ENCODE data around the gene LAMC3.

Gene LAMC3

GRCh38 chr9:131036071-131036470 lies 27.1 kb downstream of the LAMC3 start:
- no peak for TF ChIP-seq CTCF (IDR thresholded peaks at IDR 0.05; ENCODE audit: low read depth, low read length)
- Histone ChIP-seq H3K36me3 (no peaks in the 10 kb centered on the region), H3K4me3 (ENCODE audit: low read depth, low read length) (no peak overlapping the region), H3K27ac (no peak overlapping the region), H3K27me3 (ENCODE audit: insufficient read depth, low read depth, severe bottlenecking) (no peaks in the 10 kb centered on the region), H3K9me3 (ENCODE audit: severe bottlenecking) (no peaks in the 10 kb centered on the region)
- DNase-seq = no peak

GRCh38 chr9:131036529-131037334 lies 27.8 kb downstream of the LAMC3 start:
- DNase-seq = no peak
- no peaks in the 10 kb centered on the region for H3K27me3 ChIP-seq (ENCODE audit: insufficient read depth, low read depth, severe bottlenecking)
- no peaks in the 10 kb centered on the region for H3K9me3 ChIP-seq (ENCODE audit: severe bottlenecking)
- TF ChIP-seq CTCF (IDR thresholded peaks at IDR 0.05; ENCODE audit: low read depth, low read length) = no peak
- no peak overlapping the region for H3K27ac ChIP-seq
- H3K4me3 ChIP-seq (ENCODE audit: low read depth, low read length) = no peak overlapping the region
- no peaks in the 10 kb centered on the region for H3K36me3 ChIP-seq

GRCh38 chr9:131037335-131038255 lies 28.6 kb downstream of the LAMC3 start:
- Histone ChIP-seq H3K27ac (no peak overlapping the region), H3K36me3 (no peaks in the 10 kb centered on the region), H3K27me3 (ENCODE audit: insufficient read depth, low read depth, severe bottlenecking) (no peaks in the 10 kb centered on the region), H3K4me3 (ENCODE audit: low read depth, low read length) (no peak overlapping the region), H3K9me3 (ENCODE audit: severe bottlenecking) (no peaks in the 10 kb centered on the region)
- DNase-seq = no peak
- no peak for TF ChIP-seq CTCF (IDR thresholded peaks at IDR 0.05; ENCODE audit: low read depth, low read length)

GRCh38 chr9:131038256-131039128 lies 29.5 kb downstream of the LAMC3 start:
- H3K9me3 ChIP-seq (ENCODE audit: severe bottlenecking) = no peaks in the 10 kb centered on the region
- no peak overlapping the region for H3K27ac ChIP-seq
- H3K27me3 ChIP-seq (ENCODE audit: insufficient read depth, low read depth, severe bottlenecking) = no peaks in the 10 kb centered on the region
- no peak for TF ChIP-seq CTCF (IDR thresholded peaks at IDR 0.05; ENCODE audit: low read depth, low read length)
- no peak for DNase-seq
- H3K36me3 ChIP-seq = no peaks in the 10 kb centered on the region
- no peak overlapping the region for H3K4me3 ChIP-seq (ENCODE audit: low read depth, low read length)

GRCh38 chr9:131039129-131039954 lies 30.4 kb downstream of the LAMC3 start:
- no peaks in the 10 kb centered on the region for H3K9me3 ChIP-seq (ENCODE audit: severe bottlenecking)
- peak; percentile 50 for DNase-seq
- peak; percentile 39 for TF ChIP-seq CTCF (IDR thresholded peaks at IDR 0.05; ENCODE audit: low read depth, low read length)
- H3K4me3 ChIP-seq (ENCODE audit: low read depth, low read length) = no peak overlapping the region
- H3K36me3 ChIP-seq = no peaks in the 10 kb centered on the region
- H3K27ac ChIP-seq = 0 out of 2 replicates have a peak overlapping the region, but pooled peaks have one; percentile 6
- no peaks in the 10 kb centered on the region for H3K27me3 ChIP-seq (ENCODE audit: insufficient read depth, low read depth, severe bottlenecking)

All from WERI-Rb-1 (cell line).